Loucy (cell line): ENCODE results near the gene ARHGDIA.

ENCODE experiments used
- CTCF ChIP-seq: fragments of 200-600 bp; sonication (generic); conservative IDR thresholded peaks from 2 replicates; pipeline ENCODE4 v1.5.1; 2014; ENCODE audit warnings: mild to moderate bottlenecking, antibody characterized with exemption, low read length
- EZH2phosphoT487 ChIP-seq: fragments of 200-600 bp; IDR thresholded peaks from 2 replicates; pipeline ENCODE4 v1.6.1; 2018; ENCODE audit warnings: antibody characterized with exemption, mild to moderate bottlenecking, moderate library complexity, borderline replicate concordance

GRCh38 chr17:81829858-81830257, 41.3 kb downstream of the ARHGDIA start:
- TF ChIP-seq CTCF: no peak
- TF ChIP-seq EZH2phosphoT487: no peak
